Fibroblast of mammary gland (primary cell): ENCODE data around the gene OR5A1.
"Not testable (repeated sequence)": the region's sequence is repeated elsewhere in the genome, so short reads cannot be mapped to it uniquely, and the experiment has no call there.

Source experiments
- DNase-seq: peaks from one replicate; pipeline ENCODE4 v3.0.0-alpha.2; 2010; ENCODE audit warnings: low read depth
- H3K4me3 ChIP-seq: 2 replicates; pipeline ENCODE4 v1.5.1; 2011; ENCODE audit warnings: low read depth, mild to moderate bottlenecking, low read length, moderate library complexity; ENCODE audit not compliant: control insufficient read depth
- CTCF ChIP-seq: conservative IDR thresholded peaks from 2 replicates; pipeline ENCODE4 v1.5.1; 2011; ENCODE audit warnings: low read depth, low read length, inconsistent platforms; ENCODE audit not compliant: control insufficient read depth, insufficient read depth

The OR5A1 gene

GRCh38 chr11:59426361-59427067 is 9.8 kb upstream of the OR5A1 start, which contains the start of gene OR5A2:
Gene OR5A2, minus strand, starts transcription at chr11:59426413. Its CDS starts 3,460 bp downstream, at chr11:59422953.
- H3K4me3 ChIP-seq, result no peak within 1 kb of the TSS
- TF ChIP-seq CTCF, result no peak
- DNase-seq, result no peak

DNA sequence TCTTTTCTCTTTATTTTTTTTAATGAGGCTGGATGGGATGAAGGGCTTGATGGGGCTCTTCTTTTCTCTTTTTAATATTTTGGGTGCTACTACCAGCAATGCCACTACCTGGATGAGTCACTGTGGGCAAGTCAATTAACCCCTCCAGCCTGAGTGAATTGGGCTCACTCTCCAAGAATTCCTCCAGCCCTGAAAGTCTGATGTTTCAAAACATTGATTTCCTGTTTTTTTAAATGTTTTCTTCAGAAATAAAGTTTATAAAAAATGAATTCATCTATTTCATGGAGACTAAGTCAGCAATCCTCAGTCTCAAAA is 9.2 kb upstream of the OR5A1 start:
- TF ChIP-seq CTCF, result no peak
- H3K4me3 ChIP-seq, result no peak overlapping the region
- no peak for DNase-seq

- no peak overlapping the region for H3K4me3 ChIP-seq
- TF ChIP-seq CTCF, result peak; percentile 87
- DNase-seq, result peak; percentile 58
Measured at GRCh38 chr11:59429924-59430516, 6.2 kb upstream of the OR5A1 start.

DNA sequence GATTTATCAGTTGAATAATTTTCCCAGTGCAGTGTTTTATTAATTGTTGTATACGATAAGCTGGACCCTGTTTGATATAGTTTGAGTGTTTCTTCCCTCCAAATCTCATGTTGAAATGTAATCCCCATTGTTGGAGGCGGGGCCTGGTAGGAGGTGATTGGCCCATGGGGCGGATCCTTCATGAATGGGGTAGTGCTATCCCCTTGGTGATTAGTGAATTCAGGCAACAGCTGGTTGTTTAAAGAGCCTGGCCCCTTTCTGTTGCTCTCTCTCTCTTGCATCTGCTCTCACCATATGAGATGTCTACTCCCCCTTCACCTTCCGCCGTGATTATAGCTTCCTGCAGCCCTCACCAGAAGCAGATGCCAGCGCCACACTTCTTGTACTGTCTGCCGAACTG is 1.5 kb downstream of the OR5A1 start:
- no peak for DNase-seq
- H3K4me3 ChIP-seq, result no peak overlapping the region
- no peak for TF ChIP-seq CTCF

DNA sequence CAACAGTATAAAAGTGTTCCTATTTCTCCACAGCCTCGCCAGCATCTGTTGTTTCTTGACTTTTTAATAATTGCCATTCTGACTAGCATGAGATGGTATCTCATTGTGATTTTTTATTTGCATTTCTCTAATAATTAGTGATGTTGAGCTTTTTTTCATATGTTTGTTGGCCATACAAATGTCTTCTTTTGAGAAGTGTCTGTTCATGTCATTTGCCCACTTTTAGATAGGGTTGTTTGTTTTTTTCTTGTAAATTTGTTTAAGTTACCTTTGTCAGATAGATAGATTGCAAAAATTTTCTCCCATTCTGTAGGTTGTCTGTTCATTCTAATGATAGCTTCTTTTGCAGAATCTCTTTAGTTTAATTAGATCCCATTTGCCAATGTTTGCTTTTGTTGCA is 9.4 kb downstream of the OR5A1 start:
- not testable (repeated sequence) for DNase-seq, H3K4me3 ChIP-seq

GRCh38 chr11:59448484-59448883 is 12.2 kb downstream of the OR5A1 start:
- no peak for TF ChIP-seq CTCF
- no peak for DNase-seq
- H3K4me3 ChIP-seq, result no peak overlapping the region

GRCh38 chr11:59456661-59457060 is 20.4 kb downstream of the OR5A1 start, which contains the start of gene OR4D6:
Gene OR4D6, plus strand, starts transcription at chr11:59456961. Its CDS starts 0 bp downstream, at chr11:59456961.
- no peak within 1 kb of the TSS for H3K4me3 ChIP-seq

More at GRCh38 chr11:59456661-59457060, 20.4 kb downstream of the OR5A1 start, which contains the start of gene OR4D6:
- no peak for TF ChIP-seq CTCF
- DNase-seq, result no peak
